Muscle layer of duodenum (tissue), 2 donors: ENCODE results near the gene GALNT17.

ENCODE experiments used
- H3K27ac ChIP-seq: one replicate; pipeline ENCODE4 v1.7.0; 2013; ENCODE audit warnings: mild to moderate bottlenecking, low read length
- H3K27me3 ChIP-seq: one replicate; pipeline ENCODE4 v1.7.0; 2013; ENCODE audit warnings: low read depth, mild to moderate bottlenecking, control low read depth, low read length
- H3K36me3 ChIP-seq, 2 donors: one replicate each; pipeline ENCODE4 v1.7.0; 2013; ENCODE audit warnings: low read length in 2 of 2, control low read depth in 1 of 2, mild to moderate bottlenecking in 1 of 2; ENCODE audit not compliant: insufficient read depth in 2 of 2, control insufficient read depth in 1 of 2
- H3K4me1 ChIP-seq, 2 donors: one replicate each; pipeline ENCODE4 v1.7.0; 2013; ENCODE audit warnings: low read length in 2 of 2, mild to moderate bottlenecking in 2 of 2, control low read depth in 1 of 2, moderate library complexity in 1 of 2; ENCODE audit not compliant: insufficient read depth in 2 of 2, control insufficient read depth in 1 of 2
- H3K4me3 ChIP-seq, 2 donors: one replicate each; pipeline ENCODE4 v1.7.0; 2013; ENCODE audit warnings: low read length in 2 of 2, low read depth in 1 of 2, mild to moderate bottlenecking in 1 of 2
- H3K9me3 ChIP-seq, 2 donors: one replicate each; pipeline ENCODE4 v1.7.0; 2013; ENCODE audit warnings: low read length in 2 of 2, control low read depth in 1 of 2, mild to moderate bottlenecking in 1 of 2; ENCODE audit not compliant: control insufficient read depth in 1 of 2
- donor health status: healthy.

The GALNT17 gene

DNA sequence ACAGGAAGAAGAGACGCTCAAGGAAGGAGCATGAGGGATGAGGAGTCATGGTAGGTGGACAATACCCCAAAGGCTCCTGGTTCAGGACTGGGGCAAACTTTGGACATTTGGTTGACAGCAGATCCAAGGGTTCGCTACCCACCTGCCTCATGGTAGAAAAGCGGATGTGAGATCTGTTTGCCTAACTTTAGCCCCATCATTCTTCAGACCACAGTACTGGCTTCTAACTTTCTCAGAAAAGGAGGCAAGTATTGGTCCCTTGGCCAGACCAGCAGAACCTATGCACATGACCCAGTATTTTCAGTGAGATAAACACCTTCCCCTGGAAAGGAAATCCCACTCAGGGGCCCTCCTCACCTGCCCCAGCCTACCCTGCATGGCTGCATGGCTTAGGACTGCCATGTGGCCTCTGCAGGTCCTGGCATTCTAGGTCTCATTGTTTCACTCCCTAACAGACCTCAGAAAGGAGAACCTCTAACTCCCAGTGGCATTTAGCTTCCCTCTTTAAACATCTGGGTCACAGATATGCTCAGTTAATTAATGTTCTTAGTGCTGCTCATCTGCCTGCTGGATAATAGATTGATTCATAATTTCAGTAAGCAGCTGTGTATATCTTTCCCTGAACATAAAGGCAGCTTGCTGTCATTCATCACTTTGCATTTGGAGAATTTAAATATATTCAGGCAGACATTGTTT is 574.1 kb downstream of the GALNT17 start:
- no peaks in the 10 kb centered on the region for H3K36me3 ChIP-seq
- H3K4me1 ChIP-seq, result no peaks in the 10 kb centered on the region
- H3K27me3 ChIP-seq, result no peaks in the 10 kb centered on the region
- no peak overlapping the region for H3K4me3 ChIP-seq
- no peak overlapping the region for H3K27ac ChIP-seq
- H3K9me3 ChIP-seq, result peaks cover 0 to 15% of the 10 kb centered on the region in 2 donors

DNA sequence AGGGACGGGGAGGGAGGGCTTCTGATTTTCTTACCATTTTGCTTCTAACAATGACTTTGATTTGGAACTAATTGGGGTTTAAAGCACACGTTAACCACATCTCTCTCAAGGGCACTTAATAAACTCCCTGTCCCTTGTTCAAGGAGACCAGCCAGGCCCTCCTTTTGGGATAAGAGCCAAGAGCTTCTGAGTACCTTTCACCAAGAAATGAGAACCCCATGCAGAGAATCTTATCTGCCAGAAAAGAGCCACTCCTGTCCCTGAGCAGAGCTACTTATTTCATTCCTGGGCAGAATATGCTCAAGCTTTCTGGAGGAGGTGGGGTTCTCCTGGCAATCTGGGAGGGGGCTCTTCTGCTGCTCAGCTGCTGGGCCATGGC is 574.6 kb downstream of the GALNT17 start:
- Histone ChIP-seq H3K9me3 (peaks cover 0 to 15% of the 10 kb centered on the region in 2 donors), H3K36me3 (no peaks in the 10 kb centered on the region), H3K27ac (no peak overlapping the region), H3K4me3 (no peak overlapping the region), H3K27me3 (no peaks in the 10 kb centered on the region), H3K4me1 (no peaks in the 10 kb centered on the region)

- Histone ChIP-seq H3K4me3 (no peak overlapping the region), H3K9me3 (peaks cover 0 to 15% of the 10 kb centered on the region in 2 donors), H3K36me3 (no peaks in the 10 kb centered on the region), H3K27me3 (no peaks in the 10 kb centered on the region), H3K27ac (no peak overlapping the region), H3K4me1 (no peaks in the 10 kb centered on the region)
Observed at GRCh38 chr7:71707041-71707440, 575.1 kb downstream of the GALNT17 start.

DNA sequence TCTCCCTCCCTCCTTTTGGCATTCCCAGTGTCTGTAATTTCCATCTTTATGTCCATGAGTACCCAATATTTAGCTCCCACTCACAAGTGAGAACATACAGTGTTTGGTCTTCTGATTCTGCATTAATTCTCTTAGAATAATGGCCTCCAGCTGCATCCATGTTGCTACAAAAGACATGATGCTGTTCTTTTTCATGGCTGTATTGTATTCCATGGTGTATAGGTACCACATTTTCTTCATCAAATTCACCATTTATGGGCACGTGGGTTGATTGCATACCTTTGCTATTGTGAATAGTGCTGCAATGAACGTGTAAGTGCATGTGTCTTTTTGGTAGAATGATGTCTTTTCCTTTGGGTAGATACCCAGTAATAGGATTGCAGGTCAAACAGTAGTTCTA is 576.8 kb downstream of the GALNT17 start:
- H3K4me1 ChIP-seq, result no peaks in the 10 kb centered on the region
- no peak overlapping the region for H3K4me3 ChIP-seq
- H3K27ac ChIP-seq, result no peak overlapping the region
- H3K27me3 ChIP-seq, result no peaks in the 10 kb centered on the region
- peaks cover 0 to 15% of the 10 kb centered on the region in 2 donors for H3K9me3 ChIP-seq
- no peaks in the 10 kb centered on the region for H3K36me3 ChIP-seq

- no peaks in the 10 kb centered on the region for H3K4me1 ChIP-seq
- H3K9me3 ChIP-seq, result peaks cover 0 to 14% of the 10 kb centered on the region in 2 donors
- H3K27me3 ChIP-seq, result no peaks in the 10 kb centered on the region
- no peaks in the 10 kb centered on the region for H3K36me3 ChIP-seq
- H3K4me3 ChIP-seq, result no peak overlapping the region
- H3K27ac ChIP-seq, result no peak overlapping the region
Observed at GRCh38 chr7:71710442-71710841, 578.5 kb downstream of the GALNT17 start.

DNA sequence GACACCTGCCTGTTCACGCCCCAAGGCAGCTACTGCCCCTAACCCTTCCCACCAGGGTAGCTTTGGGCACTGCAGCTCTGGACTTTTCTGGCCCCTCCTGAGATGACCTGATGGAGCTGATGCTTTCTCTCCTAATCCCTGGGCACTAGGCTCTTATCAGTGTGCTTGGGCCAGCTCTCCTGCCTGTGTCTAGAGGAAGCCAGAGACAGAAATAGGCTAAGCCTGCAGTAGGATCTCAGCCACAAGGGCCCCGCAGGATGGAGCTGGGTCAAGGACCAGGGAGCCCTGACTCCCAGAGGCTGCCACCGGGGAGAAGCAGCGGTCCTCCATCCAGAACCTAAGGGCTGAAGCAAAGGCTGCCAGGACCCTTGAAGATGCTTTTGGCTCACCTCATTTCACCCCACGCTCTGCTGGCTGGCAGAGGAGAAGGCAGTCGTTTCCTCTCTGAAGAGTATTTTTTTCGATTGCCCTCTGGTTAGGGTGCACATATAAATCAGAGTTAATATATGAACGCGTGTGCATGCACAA is 580.8 kb downstream of the GALNT17 start:
- Histone ChIP-seq H3K27ac (no peak overlapping the region), H3K4me1 (no peaks in the 10 kb centered on the region), H3K9me3 (peaks cover 0 to 4% of the 10 kb centered on the region in 2 donors), H3K4me3 (no peak overlapping the region), H3K27me3 (no peaks in the 10 kb centered on the region), H3K36me3 (no peaks in the 10 kb centered on the region)

GRCh38 chr7:71716690-71717089 is 584.7 kb downstream of the GALNT17 start:
- H3K27ac ChIP-seq, result no peak overlapping the region
- no peaks in the 10 kb centered on the region for H3K4me1 ChIP-seq
- no peak overlapping the region for H3K4me3 ChIP-seq
- H3K9me3 ChIP-seq, result peaks cover 0 to 3% of the 10 kb centered on the region in 2 donors
- H3K27me3 ChIP-seq, result no peaks in the 10 kb centered on the region
- no peaks in the 10 kb centered on the region for H3K36me3 ChIP-seq

DNA sequence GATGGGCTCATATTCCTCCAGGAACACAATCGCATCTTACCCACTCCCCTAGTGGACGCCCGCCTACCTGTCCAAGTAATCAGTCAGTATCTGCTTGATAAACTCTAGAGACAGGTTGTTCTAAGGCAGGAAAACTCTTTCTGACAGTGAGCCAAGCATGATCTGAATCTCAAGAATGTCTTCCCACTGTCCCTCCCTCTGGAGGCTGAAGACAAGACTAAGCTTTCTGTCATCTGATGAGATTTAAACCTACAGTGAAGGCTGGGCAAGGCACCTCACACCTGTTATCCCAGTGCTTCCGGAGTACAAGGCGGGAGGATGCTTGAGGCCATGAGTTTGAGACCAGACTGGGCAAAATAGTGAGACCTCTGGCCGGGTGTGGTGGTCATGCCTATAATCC is 586.6 kb downstream of the GALNT17 start:
- H3K36me3 ChIP-seq, result no peaks in the 10 kb centered on the region
- H3K27ac ChIP-seq, result no peak overlapping the region
- no peak overlapping the region for H3K4me3 ChIP-seq
- H3K9me3 ChIP-seq, result peaks cover 0 to 3% of the 10 kb centered on the region in 2 donors
- H3K4me1 ChIP-seq, result no peaks in the 10 kb centered on the region
- H3K27me3 ChIP-seq, result no peaks in the 10 kb centered on the region

DNA sequence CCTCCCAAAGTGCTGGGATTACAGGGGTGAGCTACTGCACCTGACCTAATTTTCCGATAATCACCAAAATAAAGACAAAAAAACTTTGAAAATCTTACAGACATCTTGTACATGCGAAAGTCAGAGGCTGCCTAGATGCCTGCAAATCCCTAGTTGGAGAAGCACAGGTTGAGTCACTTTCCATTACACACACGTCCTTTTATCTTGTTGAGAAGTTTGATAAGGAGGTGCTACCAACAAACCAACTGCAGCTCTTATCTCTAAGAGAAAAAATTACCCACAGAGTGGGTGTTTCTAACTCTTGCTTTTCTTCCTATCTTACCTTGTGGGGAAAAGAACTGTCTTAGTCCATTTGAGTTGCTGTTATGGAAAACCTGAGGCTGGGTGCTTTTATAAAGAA is 589.8 kb downstream of the GALNT17 start:
- Histone ChIP-seq H3K4me1 (no peaks in the 10 kb centered on the region), H3K27me3 (no peaks in the 10 kb centered on the region), H3K36me3 (no peaks in the 10 kb centered on the region), H3K4me3 (no peak overlapping the region), H3K9me3 (peaks cover 0 to 3% of the 10 kb centered on the region in 2 donors), H3K27ac (no peak overlapping the region)

DNA sequence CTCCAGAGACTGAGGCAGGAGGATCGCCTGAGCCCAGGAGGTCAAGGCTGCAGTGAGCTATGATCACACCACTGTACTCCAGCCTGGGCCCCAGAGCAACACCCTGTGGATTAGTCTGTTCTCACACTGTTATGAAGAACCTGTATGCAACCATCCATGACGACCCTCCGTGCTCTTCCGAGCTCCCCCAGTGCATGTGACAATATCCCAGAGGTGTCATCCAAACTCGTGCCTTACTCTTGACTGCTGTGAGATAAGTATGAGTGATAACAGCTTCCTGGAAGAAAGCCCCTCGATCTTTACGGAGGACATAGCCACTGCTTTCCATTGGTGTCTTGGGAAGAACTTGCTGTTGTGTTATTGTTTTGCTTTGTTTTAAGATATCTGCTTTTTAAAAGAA is 591.9 kb downstream of the GALNT17 start:
- Histone ChIP-seq H3K4me1 (no peaks in the 10 kb centered on the region), H3K4me3 (no peak overlapping the region), H3K9me3 (peaks cover 0 to 3% of the 10 kb centered on the region in 2 donors), H3K36me3 (no peaks in the 10 kb centered on the region), H3K27ac (no peak overlapping the region), H3K27me3 (no peaks in the 10 kb centered on the region)

DNA sequence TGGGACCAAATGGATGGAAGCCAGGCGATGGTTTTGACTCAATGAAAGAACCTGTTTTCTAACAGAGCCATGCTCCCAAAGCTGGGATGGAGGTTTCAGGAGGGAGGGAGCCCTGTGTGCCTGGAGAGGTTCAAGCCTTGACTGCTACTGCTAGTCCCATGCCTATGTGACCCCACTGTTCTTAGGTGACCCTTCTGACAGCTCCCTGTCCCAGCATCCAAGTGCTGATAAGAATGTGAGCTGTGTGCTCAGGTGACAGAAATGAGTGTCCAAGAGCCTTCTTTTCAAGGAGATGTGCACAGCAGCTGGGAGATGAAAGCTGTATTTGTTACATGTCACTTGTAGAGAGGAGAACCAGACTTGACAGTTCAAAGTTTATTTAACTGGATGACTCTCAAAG is 595.4 kb downstream of the GALNT17 start:
- H3K27ac ChIP-seq, result no peak overlapping the region
- no peaks in the 10 kb centered on the region for H3K36me3 ChIP-seq
- peaks cover 3% of the 10 kb centered on the region in 2 donors for H3K9me3 ChIP-seq
- H3K27me3 ChIP-seq, result no peaks in the 10 kb centered on the region
- no peak overlapping the region for H3K4me3 ChIP-seq
- H3K4me1 ChIP-seq, result no peaks in the 10 kb centered on the region

- Histone ChIP-seq H3K9me3 (peaks cover 3% of the 10 kb centered on the region in 2 donors), H3K4me3 (no peak overlapping the region), H3K27ac (no peak overlapping the region), H3K4me1 (peaks cover 0 to 3% of the 10 kb centered on the region in 2 donors), H3K36me3 (no peaks in the 10 kb centered on the region), H3K27me3 (no peaks in the 10 kb centered on the region)
Observed at GRCh38 chr7:71731740-71732139, 599.8 kb downstream of the GALNT17 start.
